ACC112 (cell line): ENCODE measurements around the gene INHBA.

Source experiments
- H2AFZ ChIP-seq: fragments of 200-600 bp; sonication (generic); one replicate; pipeline ENCODE4 v1.6.0; 2017; ENCODE audit warnings: antibody characterized with exemption, low read length; ENCODE audit not compliant: unreplicated experiment
- H3K27ac ChIP-seq: fragments of 200-600 bp; sonication (generic); 2 replicates; pipeline ENCODE4 v1.5.1; 2014; ENCODE audit warnings: low read depth, mild to moderate bottlenecking, antibody characterized with exemption, low read length, moderate library complexity
- H3K27me3 ChIP-seq: fragments of 200-600 bp; sonication (generic); 2 replicates; pipeline ENCODE4 v1.6.1; 2014; ENCODE audit warnings: mild to moderate bottlenecking, antibody characterized with exemption, low read length, moderate library complexity, mixed read lengths; ENCODE audit not compliant: insufficient read depth
- H3K36me3 ChIP-seq: fragments of 200-600 bp; sonication (generic); 2 replicates; pipeline ENCODE4 v1.6.1; 2016; ENCODE audit warnings: mild to moderate bottlenecking, antibody characterized with exemption, low read length, moderate library complexity, mixed read lengths; ENCODE audit not compliant: insufficient read depth
- H3K4me1 ChIP-seq: fragments of 200-600 bp; sonication (generic); one replicate; pipeline ENCODE4 v1.6.1; 2016; ENCODE audit warnings: low read length, mixed read lengths; ENCODE audit not compliant: insufficient read depth, unreplicated experiment, control insufficient read depth
- H3K4me3 ChIP-seq: fragments of 200-600 bp; sonication (generic); 2 replicates; pipeline ENCODE4 v1.5.1; 2014; ENCODE audit warnings: mild to moderate bottlenecking, low read depth, low read length
- H3K79me2 ChIP-seq: fragments of 200-600 bp; sonication (generic); one replicate; pipeline ENCODE4 v1.6.0; 2016; ENCODE audit warnings: low read length; ENCODE audit not compliant: control insufficient read depth, unreplicated experiment, insufficient read depth

Gene INHBA

DNA sequence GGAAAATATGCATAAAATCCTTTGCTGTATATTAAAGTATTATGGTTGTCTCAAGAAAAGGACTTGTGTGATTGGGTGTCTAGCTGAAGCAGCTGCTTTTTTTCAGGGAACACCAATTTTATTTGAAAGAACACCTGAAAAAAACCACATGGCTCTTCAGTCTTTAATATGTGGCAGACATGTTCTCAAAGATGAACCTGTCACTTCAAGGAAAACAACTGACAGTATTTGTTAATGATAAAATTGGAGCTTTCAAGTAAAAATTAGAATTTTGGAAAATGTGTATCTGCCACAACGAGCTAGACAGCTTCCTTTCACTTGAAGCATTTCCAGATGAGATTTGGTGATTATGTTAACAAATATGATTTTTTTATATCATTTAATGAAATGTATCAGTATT is 59.3 kb downstream of the INHBA start:
- Histone ChIP-seq H3K4me3 (no peak overlapping the region), H3K36me3 (no peaks in the 10 kb centered on the region), H3K27me3 (no peaks in the 10 kb centered on the region), H3K79me2 (no peaks in the 10 kb centered on the region), H3K27ac (no peak overlapping the region), H3K4me1 (no peaks in the 10 kb centered on the region), H2AFZ (no peak overlapping the region)

DNA sequence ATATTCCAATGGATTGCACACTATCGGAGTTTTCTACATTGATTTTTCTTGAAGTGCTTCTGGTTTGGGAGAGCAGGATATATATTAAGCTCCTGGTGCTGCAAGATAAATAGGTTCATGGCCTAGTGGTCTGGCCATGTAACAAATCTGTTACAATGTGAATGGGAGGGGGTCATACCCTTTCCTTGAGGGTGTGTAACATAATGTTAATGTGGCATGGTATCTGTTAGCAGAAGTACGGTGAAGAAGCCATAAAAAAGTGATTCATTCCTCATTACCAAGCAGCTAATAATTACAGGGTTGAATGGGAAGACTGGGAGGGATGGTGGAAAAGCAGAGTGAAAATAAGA is 61.2 kb downstream of the INHBA start:
- Histone ChIP-seq H3K27me3 (no peaks in the 10 kb centered on the region), H3K4me1 (no peaks in the 10 kb centered on the region), H3K27ac (no peak overlapping the region), H3K4me3 (no peak overlapping the region), H2AFZ (no peak overlapping the region), H3K79me2 (no peaks in the 10 kb centered on the region), H3K36me3 (no peaks in the 10 kb centered on the region)

DNA sequence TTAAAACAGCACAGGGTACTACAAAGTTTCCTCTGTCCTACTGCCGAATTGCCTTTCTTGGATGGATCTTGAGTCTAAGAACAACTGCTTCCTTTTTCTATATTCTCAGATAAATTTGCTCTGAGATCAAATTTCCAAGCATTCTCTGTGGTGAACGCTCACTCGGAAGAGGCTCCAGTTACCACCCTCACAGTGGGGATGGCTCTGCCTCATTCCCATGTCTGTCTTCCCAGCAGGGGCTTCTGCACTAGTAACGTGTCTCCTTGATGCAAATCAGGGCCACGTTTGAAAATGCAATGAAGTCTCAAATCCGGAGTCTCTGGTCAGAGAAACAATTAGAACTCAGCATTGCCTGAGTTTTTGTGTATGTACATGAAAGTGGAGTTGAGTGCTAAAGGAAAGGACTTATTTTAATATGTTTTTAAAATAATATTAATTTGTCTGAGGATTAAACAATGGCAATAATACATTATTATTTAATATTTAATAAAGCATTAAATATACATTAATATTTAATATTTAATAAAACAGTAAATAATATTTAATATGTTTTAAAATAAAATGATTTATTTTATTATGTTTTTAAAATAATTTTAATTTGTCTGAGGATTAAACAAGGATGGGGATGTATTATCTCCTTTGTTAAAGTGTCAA is 61.8 kb downstream of the INHBA start:
- Histone ChIP-seq H3K4me1 (no peaks in the 10 kb centered on the region), H3K36me3 (no peaks in the 10 kb centered on the region), H3K27me3 (no peaks in the 10 kb centered on the region), H3K79me2 (no peaks in the 10 kb centered on the region), H3K27ac (no peak overlapping the region), H3K4me3 (no peak overlapping the region), H2AFZ (no peak overlapping the region)

DNA sequence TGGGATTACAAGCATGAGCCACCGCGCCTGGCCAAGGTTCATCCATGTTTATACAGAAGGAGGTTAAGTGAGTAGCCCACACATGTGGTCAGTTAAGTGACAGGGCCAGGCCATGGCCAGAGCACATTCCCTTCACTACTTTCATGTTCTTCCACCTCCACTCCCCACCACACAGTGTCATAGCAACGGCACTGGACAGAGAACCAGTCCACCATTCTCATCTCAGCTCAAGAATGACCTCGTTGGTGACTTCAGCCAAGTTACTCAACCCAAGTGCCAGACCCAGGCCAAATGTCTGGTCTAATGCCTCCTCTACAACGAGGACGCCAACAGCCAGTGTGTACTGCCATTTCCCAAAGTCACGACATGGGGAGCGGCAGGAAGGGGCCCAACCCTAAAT is 62.4 kb downstream of the INHBA start:
- no peaks in the 10 kb centered on the region for H3K79me2 ChIP-seq
- H3K4me3 ChIP-seq = no peak overlapping the region
- no peaks in the 10 kb centered on the region for H3K36me3 ChIP-seq
- no peak overlapping the region for H2AFZ ChIP-seq
- no peak overlapping the region for H3K27ac ChIP-seq
- no peaks in the 10 kb centered on the region for H3K4me1 ChIP-seq
- H3K27me3 ChIP-seq = no peaks in the 10 kb centered on the region

DNA sequence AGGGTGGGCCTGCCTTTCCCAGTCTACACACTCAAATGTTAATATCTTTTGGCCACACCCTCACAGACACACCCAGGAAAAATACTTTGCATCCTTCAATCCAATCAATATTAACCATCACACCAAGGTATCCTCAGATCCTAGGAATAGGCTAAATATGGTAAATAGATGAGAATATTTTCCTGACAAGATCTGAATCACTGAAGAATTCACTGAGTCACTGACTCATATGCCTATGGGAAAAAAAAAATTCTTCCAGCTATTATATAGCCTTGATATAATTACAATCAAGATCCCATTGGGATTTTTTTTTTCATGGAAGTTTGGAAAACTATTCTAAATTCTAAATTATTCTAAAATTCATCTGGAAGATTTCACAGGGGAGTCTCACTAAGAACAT is 65.8 kb downstream of the INHBA start:
- H3K27ac ChIP-seq = no peak overlapping the region
- no peak overlapping the region for H2AFZ ChIP-seq

More for the DNA sequence above, 65.8 kb downstream of the INHBA start:
- Histone ChIP-seq H3K4me3 (no peak overlapping the region), H3K4me1 (no peaks in the 10 kb centered on the region), H3K27me3 (no peaks in the 10 kb centered on the region), H3K36me3 (no peaks in the 10 kb centered on the region), H3K79me2 (no peaks in the 10 kb centered on the region)
